HepG2 (cell line): ENCODE data around the gene C21orf91. TPM values are rescaled to one million over a fixed set of nuclear protein-coding genes. Genes with fewer than 3 reads are reported as not detected.

Source experiments
- ATAC-seq: fragments of 200-7000 bp; cut with Tn5 transposase; 3 replicates; pipeline ENCODE4 v1.9.1; 2020; ENCODE audit warnings: mild to moderate bottlenecking, moderate library complexity
- BruUV-seq: library from RNA; stranded (reverse); fragments of 400-500 nt; replicated peaks from 2 replicates; lab custom pipeline; 2021; lab: Mats Ljungman, UMichigan
- CTCF ChIA-PET: fragments of 300-600 bp; formaldehyde crosslinking; extraction: SDS; loops from one replicate; lab custom pipeline; 2021; ENCODE audit warnings: low total read pairs, inconsistent platforms, low intra/inter-chr PET ratio; lab: Yijun Ruan, JAX
- POLR2A ChIA-PET: fragments of 350-600 bp; sonication (Branson Sonifier 250); formaldehyde crosslinking; loops from one replicate; lab custom pipeline; 2020; ENCODE audit warnings: antibody characterized with exemption, inconsistent platforms; lab: Yijun Ruan, JAX
- DNase-seq: peaks from one replicate; pipeline ENCODE4 v3.0.0-alpha.2; 2015; ENCODE audit warnings: low spot score
- FAIRE-seq: peaks from 3 replicates; lab custom pipeline; 2011; peaks lifted over from hg19 to GRCh38; lab: Jason Lieb, UNC
- H2AFZ ChIP-seq: one replicate; pipeline ENCODE4 v1.6.1; 2011; ENCODE audit warnings: low read length, inconsistent platforms
- H3K27ac ChIP-seq: fragments of 300-600 bp; 3 replicates; pipeline ENCODE4 v1.8.0; 2011; ENCODE audit warnings: mixed run types, mild to moderate bottlenecking, mixed read lengths, low read length, inconsistent platforms; ENCODE audit not compliant: insufficient read depth; ENCODE audit errors: extremely low read length
- H3K27me3 ChIP-seq, 2 experiments: fragments of 200-600 bp in 1 of 2; 2 replicates in 1 of 2; 3 replicates in 1 of 2; pipeline versions ENCODE4 v1.6.0 to v1.8.0; 2011; ENCODE audit warnings: low read length in 2 of 2, mild to moderate bottlenecking in 2 of 2, moderate library complexity in 2 of 2, inconsistent platforms in 1 of 2; ENCODE audit not compliant: insufficient read depth in 2 of 2, control insufficient read depth in 1 of 2
- H3K36me3 ChIP-seq, 2 experiments: fragments of 200-600 bp in 1 of 2; replicated peaks in 1 of 2; 2 replicates in 1 of 2; 3 replicates in 1 of 2; pipeline versions ENCODE4 v1.5.1 to v1.8.0; 2011; ENCODE audit warnings: low read length in 2 of 2, inconsistent platforms in 1 of 2; ENCODE audit not compliant: insufficient read depth in 2 of 2, control insufficient read depth in 1 of 2
- H3K4me1 ChIP-seq: 2 replicates; pipeline ENCODE4 v1.5.1; 2012; ENCODE audit warnings: low read length, inconsistent platforms; ENCODE audit not compliant: insufficient read depth
- H3K4me2 ChIP-seq: 2 replicates; pipeline ENCODE4 v1.6.0; 2011; ENCODE audit warnings: low read depth, low read length, inconsistent platforms
- H3K4me3 ChIP-seq, 3 experiments: fragments of 200-600 bp in 1 of 3; sonication (generic), shearing (Covaris generic) in 1 of 3; replicated peaks in 1 of 3; 2 replicates each; pipeline ENCODE4 v1.5.1; 2011 to 2016; ENCODE audit warnings: low read length in 3 of 3, inconsistent platforms in 2 of 3, low read depth in 2 of 3, mild to moderate bottlenecking in 2 of 3, control low read depth in 1 of 3, mixed read lengths in 1 of 3; ENCODE audit not compliant: insufficient read depth in 1 of 3
- H3K79me2 ChIP-seq: one replicate; pipeline ENCODE4 v1.6.1; 2011; ENCODE audit warnings: low read length, inconsistent platforms; ENCODE audit not compliant: insufficient read depth
- H3K9ac ChIP-seq: 2 replicates; pipeline ENCODE4 v1.6.0; 2011; ENCODE audit warnings: mild to moderate bottlenecking, low read depth, low read length, inconsistent platforms; ENCODE audit not compliant: insufficient read depth
- H3K9me3 ChIP-seq: 2 replicates; pipeline ENCODE4 v1.5.1; 2012; ENCODE audit warnings: mild to moderate bottlenecking, low read length
- H4K20me1 ChIP-seq: 2 replicates; pipeline ENCODE4 v1.6.0; 2011; ENCODE audit warnings: inconsistent platforms, mild to moderate bottlenecking, low read length, moderate library complexity; ENCODE audit not compliant: insufficient read depth
- FOSL2 ChIP-seq: sonication (generic); formaldehyde crosslinking; IDR thresholded peaks from 2 replicates; pipeline ENCODE4 v1.4.0; 2020; ENCODE audit warnings: missing genetic modification reagents
- GATAD1 ChIP-seq: IDR thresholded peaks from 2 replicates; pipeline ENCODE4 v1.6.1; 2016; ENCODE audit warnings: missing genetic modification reagents, missing compliant biosample characterization
- PCBP1 ChIP-seq: fragments of 200-400 bp; formaldehyde crosslinking; IDR thresholded peaks from 2 replicates; pipeline ENCODE4 v1.6.1; 2017; ENCODE audit warnings: mild to moderate bottlenecking, low read depth, low read length, borderline replicate concordance
- PTBP1 ChIP-seq: fragments of 200-400 bp; formaldehyde crosslinking; IDR thresholded peaks from 2 replicates; pipeline ENCODE4 v1.6.1; 2018; ENCODE audit warnings: low read length, low read depth; ENCODE audit not compliant: poor library complexity, severe bottlenecking
- SALL2 ChIP-seq: sonication (generic); formaldehyde crosslinking; IDR thresholded peaks from 2 replicates; pipeline ENCODE4 v1.8.1; 2023; ENCODE audit warnings: mild to moderate bottlenecking, missing genetic modification reagents, inconsistent platforms
- SIN3A ChIP-seq: IDR thresholded peaks from 2 replicates; pipeline ENCODE4 v1.6.1; 2011; ENCODE audit warnings: low read depth, mild to moderate bottlenecking, control low read depth, low read length, borderline replicate concordance
- ZBTB26 ChIP-seq: IDR thresholded peaks from 2 replicates; pipeline ENCODE4 v1.6.1; 2016; ENCODE audit warnings: missing compliant biosample characterization, missing genetic modification reagents, borderline replicate concordance
- ZMYM4 ChIP-seq: sonication (generic); formaldehyde crosslinking; IDR thresholded peaks from 2 replicates; pipeline ENCODE4 v1.8.1; 2023; ENCODE audit warnings: mild to moderate bottlenecking, missing genetic modification reagents
- ZNF138 ChIP-seq: sonication (generic); formaldehyde crosslinking; IDR thresholded peaks from 2 replicates; pipeline ENCODE4 v1.5.0; 2020; ENCODE audit warnings: mild to moderate bottlenecking, low read depth, missing genetic modification reagents
- ZNF18 ChIP-seq: sonication (generic); formaldehyde crosslinking; IDR thresholded peaks from 2 replicates; pipeline ENCODE4 v1.8.0; 2022; ENCODE audit warnings: mild to moderate bottlenecking, missing genetic modification reagents; ENCODE audit not compliant: insufficient replicate concordance
- WGBS: methylation state at CpG from one replicate; pipeline ENCODE4 v1.1.6; 2017; ENCODE audit warnings: low lambda C conversion rate; 5-methylcytosine and 5-hydroxymethylcytosine counted together
- in situ Hi-C: cut with HindIII; loops from 2 replicates; pipeline ENCODE4 v1.10.0; 2017; ENCODE audit warnings: low pct_unique_long_range_greater_than_20kb; ENCODE audit not compliant: extremely low pct_ligation_motif_present
- intact Hi-C: fragments of 100-400 bp; cut with micrococcal nuclease; formaldehyde crosslinking; loops from one replicate; pipeline ENCODE4 v1.10.0; 2022; ENCODE audit not compliant: unreplicated experiment
- polyA plus RNA-seq, 8 experiments: library from polyadenylated mRNA; depleted of rRNA in 3 of 8; stranded (reverse) in 7 of 8; unstranded in 1 of 8; fragments of >200 nt; fragmentation: Illumina TruSeq in 4 of 8; extraction: Trizol in 4 of 8; gene quantifications; 2 replicates each; pipeline versions ENCODE4 v1.2.1 to v1.2.3, GENCODE V29; 2011 to 2016; ENCODE audit warnings: low read depth in 4 of 8, missing spikeins in 1 of 8, mixed read lengths in 1 of 8; ENCODE audit not compliant: insufficient read depth in 1 of 8
- total RNA-seq, 5 experiments: library from RNA; depleted of rRNA; stranded (reverse); fragments of >200 nt; fragmentation: Illumina TruSeq; extraction: Trizol; gene quantifications; 2 replicates each; pipeline ENCODE4 v1.2.3, GENCODE V29; 2016; ENCODE audit warnings: low read depth in 1 of 5

C21orf91 gene
- total and polyA plus RNA-seq, 2 of the 13 experiments (the other 11 are each of a cell fraction or from before 2014, with no cell fraction given) = 2.9 to 7.8 TPM

GRCh38 chr21:17866590-17866989 is 47.4 kb upstream of the C21orf91 start:
- Histone ChIP-seq H3K36me3 (no peaks in the 10 kb centered on the region), H4K20me1 (no peaks in the 10 kb centered on the region), H3K79me2 (no peaks in the 10 kb centered on the region), H3K9me3 (no peaks in the 10 kb centered on the region)
- FAIRE-seq = no peak
- POLR2A ChIA-PET = no interaction called here
- TF ChIP-seq FOSL2 (no peak), PCBP1 (no peak), SALL2 (CRISPR knock-in tag) (no peak), GATAD1 (CRISPR knock-in tag) (no peak), ZBTB26 (CRISPR knock-in tag) (no peak)
- TF ChIP-seq, all 625 proteins: peak for 0
- intact Hi-C loops = no loop called here
- DNase-seq (no peak), ATAC-seq (no peak)
- no peak overlapping the region for H3K4me2 ChIP-seq
- in situ Hi-C loops = no loop called here
- BruUV-seq = no TSS peak
- H3K9ac ChIP-seq = no peak overlapping the region
- H3K27ac ChIP-seq = no peak overlapping the region
- WGBS = 47% methylated on average over 2 of the region's 2 CpGs
- CTCF ChIA-PET = no interaction called here
- no peak overlapping the region for H2AFZ ChIP-seq
- no peaks in the 10 kb centered on the region for H3K4me1 ChIP-seq
- no peak overlapping the region for H3K4me3 ChIP-seq
- no peaks in the 10 kb centered on the region for H3K27me3 ChIP-seq

- H3K4me2 ChIP-seq = no peak overlapping the region
- no peak overlapping the region for H2AFZ ChIP-seq
- H3K4me1 ChIP-seq = no peaks in the 10 kb centered on the region
- no peak overlapping the region for H3K4me3 ChIP-seq
- BruUV-seq = no TSS peak
- POLR2A ChIA-PET = no interaction called here
- ATAC-seq (no peak), DNase-seq (no peak), FAIRE-seq (no peak)
- no peak overlapping the region for H3K27ac ChIP-seq
- TF ChIP-seq ZNF138 (CRISPR knock-in tag) = no peak
- TF ChIP-seq SIN3A = no peak
- TF ChIP-seq ZMYM4 (CRISPR knock-in tag) = no peak
- no peak for TF ChIP-seq ZNF18
- no peak for TF ChIP-seq PTBP1
- intact Hi-C loops = no loop called here
- H3K9me3 ChIP-seq = no peaks in the 10 kb centered on the region
- in situ Hi-C loops = no loop called here
- H3K9ac ChIP-seq = no peak overlapping the region
- no peaks in the 10 kb centered on the region for H4K20me1 ChIP-seq
- CTCF ChIA-PET = no interaction called here
- H3K27me3 ChIP-seq = 0 out of 5 replicates have a peak, but pooled peaks cover 0 to 1% of the 10 kb centered on the region in 2 experiments
- H3K36me3 ChIP-seq = no peaks in the 10 kb centered on the region
- H3K79me2 ChIP-seq = no peaks in the 10 kb centered on the region
- WGBS = 0% methylated on average over 1 of the region's 1 CpG
These were observed 40.5 kb upstream of the C21orf91 start for GRCh38 chr21:17859661-17860060.
